HCT116 (cell line): ENCODE measurements around the gene FAM168A. TPM values are rescaled to one million over a fixed set of nuclear protein-coding genes. Genes with fewer than 3 reads are reported as not detected.

ENCODE experiments used
- ATAC-seq: fragments of 200-7000 bp; cut with Tn5 transposase; 2 replicates; pipeline ENCODE4 v1.9.1; 2020; ENCODE audit warnings: mild to moderate bottlenecking, moderate library complexity
- BruUV-seq: library from RNA; stranded (reverse); fragments of 400-500 nt; replicated peaks from 2 replicates; lab custom pipeline; 2021; lab: Mats Ljungman, UMichigan
- CTCF ChIA-PET: fragments of 300-600 bp; sonication (Branson Sonifier 250); formaldehyde crosslinking; loops from one replicate; lab custom pipeline; 2021; ENCODE audit warnings: antibody characterized with exemption; lab: Charles Lee
- POLR2A ChIA-PET: fragments of 300-600, 350-600 bp; sonication (Branson Sonifier 250); formaldehyde crosslinking; loops from one replicate; lab custom pipeline; 2021; ENCODE audit warnings: antibody characterized with exemption; lab: Charles Lee
- RAD21 ChIA-PET, 2 experiments: fragments of 300-600 bp; sonication (Branson Sonifier 250); formaldehyde crosslinking; loops; one replicate each; lab custom pipeline; 2023; ENCODE audit warnings: low total read pairs in 2 of 2; ENCODE audit not compliant: uncharacterized antibody in 2 of 2, unreplicated experiment in 2 of 2, low non-redundant PET in 1 of 2; lab: Charles Lee
- DNase-seq: peaks from one replicate; pipeline ENCODE4 v3.0.0-alpha.2; 2010; ENCODE audit warnings: low read depth, low spot score
- H2AFZ ChIP-seq: fragments of 200-600 bp; shearing (Covaris generic), sonication (generic); 2 replicates; pipeline ENCODE4 v1.6.1; 2017; ENCODE audit warnings: low read depth, mixed run types, mixed read lengths, antibody characterized with exemption, low read length; ENCODE audit not compliant: poor library complexity, severe bottlenecking
- H3K27ac ChIP-seq: 2 replicates; pipeline ENCODE4 v1.5.1; 2012; ENCODE audit warnings: low read depth, low read length
- H3K27me3 ChIP-seq: fragments of 200-600 bp; sonication (generic); 2 replicates; pipeline ENCODE4 v1.6.1; 2016; ENCODE audit warnings: mixed run types, low read length, mixed read lengths; ENCODE audit not compliant: insufficient read depth
- H3K36me3 ChIP-seq, 2 experiments: fragments of 200-500 bp in 1 of 2; fragments of 200-600 bp in 1 of 2; sonication (Bioruptor generic) in 1 of 2; sonication (generic) in 1 of 2; 2 replicates each; pipeline versions ENCODE4 v1.5.1 to v1.6.1; 2014 to 2016; ENCODE audit warnings: low read length in 2 of 2, inconsistent platforms in 1 of 2, mixed read lengths in 1 of 2, mixed run types in 1 of 2; ENCODE audit not compliant: insufficient read depth in 2 of 2, control insufficient read depth in 1 of 2
- H3K4me1 ChIP-seq, 2 experiments: fragments of 200-600 bp in 1 of 2; sonication (generic) in 1 of 2; 2 replicates each; pipeline versions ENCODE4 v1.5.1 to v1.6.1; 2012 to 2017; ENCODE audit warnings: low read length in 2 of 2, inconsistent platforms in 1 of 2, mild to moderate bottlenecking in 1 of 2, mixed read lengths in 1 of 2, mixed run types in 1 of 2, moderate library complexity in 1 of 2; ENCODE audit not compliant: insufficient read depth in 2 of 2, control insufficient read depth in 1 of 2
- H3K4me2 ChIP-seq: fragments of 200-600 bp; sonication (generic); 2 replicates; pipeline ENCODE4 v1.6.1; 2017; ENCODE audit warnings: mixed run types, low read length, mixed read lengths
- H3K4me3 ChIP-seq, 2 experiments: fragments of 200-600 bp in 1 of 2; sonication (generic) in 1 of 2; replicated peaks in 1 of 2; 2 replicates each; pipeline ENCODE4 v1.5.1; 2011 to 2016; ENCODE audit warnings: low read length in 2 of 2, control low read depth in 1 of 2, low read depth in 1 of 2, mild to moderate bottlenecking in 1 of 2, mixed read lengths in 1 of 2, mixed run types in 1 of 2
- H3K79me2 ChIP-seq: fragments of 200-600 bp; sonication (generic); 2 replicates; pipeline ENCODE4 v1.6.1; 2017; ENCODE audit warnings: mild to moderate bottlenecking, mixed run types, low read length, moderate library complexity, mixed read lengths; ENCODE audit not compliant: insufficient read depth
- H3K9ac ChIP-seq: fragments of 200-600 bp; sonication (generic); 2 replicates; pipeline ENCODE4 v1.6.1; 2016; ENCODE audit warnings: low read length, mixed read lengths
- H3K9me2 ChIP-seq: fragments of 200-600 bp; sonication (generic), shearing (Covaris generic); 2 replicates; pipeline ENCODE4 v1.6.1; 2017; ENCODE audit warnings: mixed run types, mild to moderate bottlenecking, moderate library complexity; ENCODE audit not compliant: insufficient read depth
- H3K9me3 ChIP-seq, 2 experiments: fragments of 200-500 bp in 1 of 2; fragments of 200-600 bp in 1 of 2; sonication (Bioruptor generic) in 1 of 2; sonication (generic) in 1 of 2; 2 replicates each; pipeline ENCODE4 v1.6.1; 2014 to 2017; ENCODE audit warnings: low read length in 2 of 2, mixed read lengths in 2 of 2, inconsistent platforms in 1 of 2, low read depth in 1 of 2, mild to moderate bottlenecking in 1 of 2, mixed run types in 1 of 2, moderate library complexity in 1 of 2; ENCODE audit not compliant: control insufficient read depth in 1 of 2, insufficient read depth in 1 of 2
- H4K20me1 ChIP-seq: fragments of 200-600 bp; sonication (generic), shearing (Covaris generic); 2 replicates; pipeline ENCODE4 v1.6.1; 2017; ENCODE audit warnings: mixed run types, mild to moderate bottlenecking, moderate library complexity; ENCODE audit not compliant: insufficient read depth
- ATF3 ChIP-seq: IDR thresholded peaks from 2 replicates; pipeline ENCODE4 v1.6.1; 2012
- CBX3 ChIP-seq: IDR thresholded peaks from 2 replicates; pipeline ENCODE4 v1.6.1; 2012; ENCODE audit warnings: low read depth
- CEBPB ChIP-seq: IDR thresholded peaks from 2 replicates; pipeline ENCODE4 v1.6.1; 2012; ENCODE audit warnings: low read depth
- EGR1 ChIP-seq: IDR thresholded peaks from 2 replicates; pipeline ENCODE4 v1.6.1; 2012; ENCODE audit warnings: low read depth
- ELF1 ChIP-seq: IDR thresholded peaks from 2 replicates; pipeline ENCODE4 v1.6.1; 2012; ENCODE audit warnings: low read depth, borderline replicate concordance
- EZH2 ChIP-seq: fragments of 200-600 bp; sonication (generic); IDR thresholded peaks from 2 replicates; pipeline ENCODE4 v1.6.1; 2017; ENCODE audit warnings: antibody characterized with exemption, mixed run types
- EZH2phosphoT487 ChIP-seq: fragments of 200-600 bp; IDR thresholded peaks from 2 replicates; pipeline ENCODE4 v1.6.1; 2018; ENCODE audit warnings: antibody characterized with exemption, borderline replicate concordance
- FOSL1 ChIP-seq: IDR thresholded peaks from 2 replicates; pipeline ENCODE4 v1.6.1; 2012; ENCODE audit warnings: low read depth
- JUND ChIP-seq: IDR thresholded peaks from 2 replicates; pipeline ENCODE4 v1.6.1; 2012
- POLR2A ChIP-seq: IDR thresholded peaks from 2 replicates; pipeline ENCODE4 v1.7.0; 2011; ENCODE audit warnings: borderline replicate concordance; ENCODE audit not compliant: insufficient read depth, insufficient read length; ENCODE audit errors: extremely low read depth
- POLR2AphosphoS5 ChIP-seq: IDR thresholded peaks from 2 replicates; pipeline ENCODE4 v1.6.1; 2011; ENCODE audit warnings: mild to moderate bottlenecking, low read depth, low read length, moderate library complexity
- RAD21 ChIP-seq: IDR thresholded peaks from 2 replicates; pipeline ENCODE4 v1.6.1; 2012; ENCODE audit warnings: low read depth, mild to moderate bottlenecking
- SIN3A ChIP-seq: IDR thresholded peaks from 2 replicates; pipeline ENCODE4 v1.6.1; 2012; ENCODE audit warnings: low read depth
- SP1 ChIP-seq: IDR thresholded peaks from 2 replicates; pipeline ENCODE4 v1.6.1; 2012; ENCODE audit warnings: low read depth
- SRF ChIP-seq: IDR thresholded peaks from 2 replicates; pipeline ENCODE4 v1.6.1; 2012; ENCODE audit warnings: low read depth
- TCF7L2 ChIP-seq: IDR thresholded peaks from 2 replicates; pipeline ENCODE4 v1.7.0; 2011; ENCODE audit warnings: borderline replicate concordance, inconsistent platforms; ENCODE audit not compliant: insufficient read depth, insufficient read length; ENCODE audit errors: extremely low read depth
- YY1 ChIP-seq: IDR thresholded peaks from 2 replicates; pipeline ENCODE4 v1.6.1; 2011; ENCODE audit warnings: low read length, low read depth, moderate library complexity, mild to moderate bottlenecking; ENCODE audit not compliant: insufficient replicate concordance; ENCODE audit errors: extremely low read depth
- ZBTB33 ChIP-seq: IDR thresholded peaks from 2 replicates; pipeline ENCODE4 v1.6.1; 2011; ENCODE audit warnings: mild to moderate bottlenecking, low read length, moderate library complexity; ENCODE audit not compliant: insufficient replicate concordance; ENCODE audit errors: extremely low read depth
- ZFX ChIP-seq: fragments of 450-650 bp; IDR thresholded peaks from 2 replicates; pipeline ENCODE4 v1.6.1; 2017
- ZNF274 ChIP-seq: fragments of 200-500 bp; sonication (Bioruptor generic); IDR thresholded peaks from 2 replicates; pipeline ENCODE4 v1.6.1; 2014; ENCODE audit warnings: mild to moderate bottlenecking, low read depth, low read length, inconsistent platforms
- intact Hi-C: fragments of 100-400 bp; cut with micrococcal nuclease; formaldehyde crosslinking; loops from 2 replicates; pipeline ENCODE4 v1.10.0; 2022
- total RNA-seq: library from RNA; stranded (reverse); gene quantifications from one replicate; pipeline ENCODE4 v1.2.1, GENCODE V29; 2021; ENCODE audit not compliant: unreplicated experiment
- TF ChIP-seq, protein P1 (sequence below): IDR thresholded peaks from 2 replicates; pipeline ENCODE4 v1.6.1; 2012
- TF ChIP-seq, protein P2 (sequence below): IDR thresholded peaks from 2 replicates; pipeline ENCODE4 v1.6.1; 2012; ENCODE audit warnings: low read depth

The FAM168A gene
- total RNA-seq, 1 experiment from 2014 or later, result 31.5 TPM

GRCh38 chr11:73493956-73494598 is 103.8 kb downstream of the FAM168A start:
- intact Hi-C loops, result no loop called here
- ATAC-seq (peak; percentile 98), DNase-seq (peak; percentile 90)
- Histone ChIP-seq H3K36me3 (no peaks in the 10 kb centered on the region), H3K9ac (peak overlapping the region; percentile 29), H3K9me3 (no peaks in the 10 kb centered on the region), H3K4me2 (peak overlapping the region; percentile 63), H3K27me3 (no peaks in the 10 kb centered on the region), H2AFZ (no peak overlapping the region), H3K79me2 (no peaks in the 10 kb centered on the region), H3K4me1 (peaks cover 19 to 26% of the 10 kb centered on the region in 2 experiments), H3K27ac (peak overlapping the region; percentile 65), H4K20me1 (no peaks in the 10 kb centered on the region), H3K9me2 (no peaks in the 10 kb centered on the region), H3K4me3 (peak overlapping the region; percentile 9 to 19; a peak in 2 of 4 replicates)
- CTCF ChIA-PET, result interaction anchor here (1.2 kb wide), 1 partner anchor 16 kb away, joined by 8 read pairs; no protein-coding TSS in a partner anchor
- TSS peak; percentile 82 for BruUV-seq
- RAD21 ChIA-PET, result no interaction called here
- POLR2A ChIA-PET, result no interaction called here
- peak; percentile 66 for TF ChIP-seq FOSL1
- peak; percentile 66 for TF ChIP-seq CEBPB
- TF ChIP-seq SIN3A, result peak; percentile 68
- no peak for TF ChIP-seq SRF
- no peak for TF ChIP-seq ZNF274
- TF ChIP-seq, protein P1, sequence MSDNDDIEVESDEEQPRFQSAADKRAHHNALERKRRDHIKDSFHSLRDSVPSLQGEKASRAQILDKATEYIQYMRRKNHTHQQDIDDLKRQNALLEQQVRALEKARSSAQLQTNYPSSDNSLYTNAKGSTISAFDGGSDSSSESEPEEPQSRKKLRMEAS, result peak; percentile 26; the same call in 1 of the 2 replicates
- peak; percentile 47; the same call in 1 of the 2 replicates for TF ChIP-seq POLR2AphosphoS5
- no peak for TF ChIP-seq EZH2phosphoT487
- no peak for TF ChIP-seq EGR1
- TF ChIP-seq, protein P2, sequence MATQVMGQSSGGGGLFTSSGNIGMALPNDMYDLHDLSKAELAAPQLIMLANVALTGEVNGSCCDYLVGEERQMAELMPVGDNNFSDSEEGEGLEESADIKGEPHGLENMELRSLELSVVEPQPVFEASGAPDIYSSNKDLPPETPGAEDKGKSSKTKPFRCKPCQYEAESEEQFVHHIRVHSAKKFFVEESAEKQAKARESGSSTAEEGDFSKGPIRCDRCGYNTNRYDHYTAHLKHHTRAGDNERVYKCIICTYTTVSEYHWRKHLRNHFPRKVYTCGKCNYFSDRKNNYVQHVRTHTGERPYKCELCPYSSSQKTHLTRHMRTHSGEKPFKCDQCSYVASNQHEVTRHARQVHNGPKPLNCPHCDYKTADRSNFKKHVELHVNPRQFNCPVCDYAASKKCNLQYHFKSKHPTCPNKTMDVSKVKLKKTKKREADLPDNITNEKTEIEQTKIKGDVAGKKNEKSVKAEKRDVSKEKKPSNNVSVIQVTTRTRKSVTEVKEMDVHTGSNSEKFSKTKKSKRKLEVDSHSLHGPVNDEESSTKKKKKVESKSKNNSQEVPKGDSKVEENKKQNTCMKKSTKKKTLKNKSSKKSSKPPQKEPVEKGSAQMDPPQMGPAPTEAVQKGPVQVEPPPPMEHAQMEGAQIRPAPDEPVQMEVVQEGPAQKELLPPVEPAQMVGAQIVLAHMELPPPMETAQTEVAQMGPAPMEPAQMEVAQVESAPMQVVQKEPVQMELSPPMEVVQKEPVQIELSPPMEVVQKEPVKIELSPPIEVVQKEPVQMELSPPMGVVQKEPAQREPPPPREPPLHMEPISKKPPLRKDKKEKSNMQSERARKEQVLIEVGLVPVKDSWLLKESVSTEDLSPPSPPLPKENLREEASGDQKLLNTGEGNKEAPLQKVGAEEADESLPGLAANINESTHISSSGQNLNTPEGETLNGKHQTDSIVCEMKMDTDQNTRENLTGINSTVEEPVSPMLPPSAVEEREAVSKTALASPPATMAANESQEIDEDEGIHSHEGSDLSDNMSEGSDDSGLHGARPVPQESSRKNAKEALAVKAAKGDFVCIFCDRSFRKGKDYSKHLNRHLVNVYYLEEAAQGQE, result no peak
- TF ChIP-seq SP1, result peak; percentile 78
- TF ChIP-seq RAD21, result 0 out of 2 replicates have a peak, but pooled peaks have one; percentile 25
- no peak for TF ChIP-seq ZBTB33
- no peak for TF ChIP-seq EZH2
- no peak for TF ChIP-seq ATF3
- no peak for TF ChIP-seq YY1
- TF ChIP-seq TCF7L2, result no peak
- TF ChIP-seq POLR2A, result no peak
- peak; percentile 66 for TF ChIP-seq JUND
- TF ChIP-seq ELF1, result no peak; the same call in 1 of the 2 replicates
- TF ChIP-seq ZFX, result no peak
- TF ChIP-seq CBX3, result peak; percentile 84
